GM12874 (cell line): Measurements from ENCODE around the gene KLRB1.

Experiments used
- TF ChIP-seq, protein P1 (sequence below): IDR thresholded peaks from 2 replicates; pipeline ENCODE4 v1.5.1; 2011; ENCODE audit warnings: low read depth, mild to moderate bottlenecking, control low read depth, low read length, moderate library complexity; ENCODE audit not compliant: insufficient read depth

KLRB1 gene

DNA sequence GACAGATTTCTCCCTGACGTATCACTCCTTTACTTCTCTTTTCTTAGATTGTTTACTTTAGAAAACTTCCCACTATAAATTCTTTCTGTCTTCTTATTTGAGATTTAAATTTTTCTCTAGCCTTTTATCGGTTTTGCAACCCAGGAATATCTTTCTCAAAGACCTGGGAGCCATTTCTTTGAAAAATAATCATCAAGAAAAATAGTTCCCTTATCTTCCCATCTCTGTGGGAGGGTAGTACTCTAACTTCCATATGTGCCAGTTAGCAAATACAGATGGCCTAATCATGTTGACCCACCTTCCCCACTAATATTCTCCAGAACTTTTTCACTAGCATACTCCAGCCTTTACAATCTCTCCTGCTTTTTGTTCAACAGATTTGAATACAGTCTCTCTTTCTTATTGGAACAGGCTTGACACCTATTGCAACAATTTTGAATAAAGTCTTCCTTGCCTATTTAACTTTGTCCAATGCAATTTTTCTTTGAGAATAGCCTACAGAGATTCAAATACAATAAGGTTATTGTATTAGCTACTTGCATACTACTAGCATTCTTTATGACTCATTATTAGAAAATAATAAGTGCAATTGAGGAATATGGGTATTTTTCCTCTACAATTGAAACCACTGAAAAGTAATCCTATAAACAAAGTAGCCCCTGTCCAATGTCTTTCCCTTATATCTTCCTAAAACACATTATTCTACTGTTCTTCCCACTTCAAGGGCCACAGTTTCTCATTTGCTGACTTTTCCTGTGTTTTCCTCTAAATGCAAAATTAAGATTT is 27.4 kb upstream of the KLRB1 start:
- TF ChIP-seq, protein P1, sequence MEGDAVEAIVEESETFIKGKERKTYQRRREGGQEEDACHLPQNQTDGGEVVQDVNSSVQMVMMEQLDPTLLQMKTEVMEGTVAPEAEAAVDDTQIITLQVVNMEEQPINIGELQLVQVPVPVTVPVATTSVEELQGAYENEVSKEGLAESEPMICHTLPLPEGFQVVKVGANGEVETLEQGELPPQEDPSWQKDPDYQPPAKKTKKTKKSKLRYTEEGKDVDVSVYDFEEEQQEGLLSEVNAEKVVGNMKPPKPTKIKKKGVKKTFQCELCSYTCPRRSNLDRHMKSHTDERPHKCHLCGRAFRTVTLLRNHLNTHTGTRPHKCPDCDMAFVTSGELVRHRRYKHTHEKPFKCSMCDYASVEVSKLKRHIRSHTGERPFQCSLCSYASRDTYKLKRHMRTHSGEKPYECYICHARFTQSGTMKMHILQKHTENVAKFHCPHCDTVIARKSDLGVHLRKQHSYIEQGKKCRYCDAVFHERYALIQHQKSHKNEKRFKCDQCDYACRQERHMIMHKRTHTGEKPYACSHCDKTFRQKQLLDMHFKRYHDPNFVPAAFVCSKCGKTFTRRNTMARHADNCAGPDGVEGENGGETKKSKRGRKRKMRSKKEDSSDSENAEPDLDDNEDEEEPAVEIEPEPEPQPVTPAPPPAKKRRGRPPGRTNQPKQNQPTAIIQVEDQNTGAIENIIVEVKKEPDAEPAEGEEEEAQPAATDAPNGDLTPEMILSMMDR: no peak

DNA sequence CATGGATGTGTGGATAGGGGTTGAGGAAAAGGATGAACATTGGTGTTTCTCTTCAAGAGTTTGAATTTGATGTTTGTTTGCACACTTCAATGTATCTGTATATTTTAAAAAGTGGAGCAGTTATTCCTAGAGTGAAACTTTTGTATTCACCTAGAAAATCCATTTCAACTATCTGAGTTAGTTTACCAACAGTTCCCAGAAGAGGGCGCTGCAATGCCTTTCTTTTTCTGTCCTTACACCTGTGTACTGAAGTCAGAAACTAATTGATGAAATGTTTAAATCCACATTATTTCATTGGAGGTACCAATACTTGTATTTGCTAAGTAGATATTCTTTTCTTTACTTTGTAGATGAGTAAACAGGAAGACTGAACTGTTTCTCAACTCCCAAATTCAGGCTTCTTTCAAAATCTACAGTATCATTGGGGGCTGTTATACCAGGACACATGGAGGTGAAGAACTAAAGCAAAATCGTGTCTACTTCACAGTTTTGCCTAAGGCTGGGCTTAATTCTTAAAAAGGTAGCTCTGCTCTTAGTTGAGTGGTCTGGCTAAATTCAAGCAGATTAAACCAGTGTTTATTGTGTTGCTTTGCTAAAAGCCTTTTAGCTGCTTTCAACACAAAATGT is 26.6 kb upstream of the KLRB1 start:
- TF ChIP-seq, protein P1: peak; percentile 49; the same call in 1 of the 2 replicates

DNA sequence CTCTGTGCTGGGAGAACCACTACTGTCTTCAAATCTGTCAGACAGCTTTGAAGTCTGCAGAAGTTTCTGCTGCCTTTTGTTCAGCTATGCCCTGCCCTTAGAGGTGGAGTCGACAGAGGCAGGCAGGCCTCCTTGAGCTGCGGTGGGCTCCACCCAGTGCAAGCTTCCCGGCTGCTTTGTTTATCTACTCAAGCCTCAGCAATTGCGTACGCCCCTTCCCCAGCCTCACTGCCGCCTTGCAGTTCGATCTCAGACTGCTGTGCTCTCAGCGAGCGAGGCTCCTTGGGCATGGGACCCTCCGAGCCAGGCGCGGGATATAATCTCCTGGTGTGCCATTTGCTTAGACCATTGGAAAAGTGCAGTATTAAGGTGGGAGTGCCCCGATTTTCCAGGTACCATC is 25.1 kb upstream of the KLRB1 start:
- TF ChIP-seq, protein P1: no peak

DNA sequence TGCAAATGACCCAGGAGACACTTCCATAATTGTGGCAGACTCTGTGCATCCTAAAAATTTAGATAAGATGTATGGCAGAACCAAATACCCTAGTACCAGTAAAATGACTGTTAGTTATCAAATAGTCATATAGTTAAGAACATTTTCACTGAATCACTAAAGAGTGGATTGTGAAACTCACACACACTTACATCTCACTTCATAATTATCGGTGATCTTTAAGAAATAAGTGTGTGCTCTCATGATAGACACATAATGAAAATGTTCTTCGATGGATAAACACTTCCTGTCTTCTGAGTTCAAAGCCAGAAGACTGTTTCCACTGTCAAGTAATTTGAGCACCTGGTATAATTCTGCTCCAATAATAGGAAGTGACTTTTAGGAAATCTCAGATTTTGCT is 19.1 kb upstream of the KLRB1 start:
- TF ChIP-seq, protein P1: no peak

DNA sequence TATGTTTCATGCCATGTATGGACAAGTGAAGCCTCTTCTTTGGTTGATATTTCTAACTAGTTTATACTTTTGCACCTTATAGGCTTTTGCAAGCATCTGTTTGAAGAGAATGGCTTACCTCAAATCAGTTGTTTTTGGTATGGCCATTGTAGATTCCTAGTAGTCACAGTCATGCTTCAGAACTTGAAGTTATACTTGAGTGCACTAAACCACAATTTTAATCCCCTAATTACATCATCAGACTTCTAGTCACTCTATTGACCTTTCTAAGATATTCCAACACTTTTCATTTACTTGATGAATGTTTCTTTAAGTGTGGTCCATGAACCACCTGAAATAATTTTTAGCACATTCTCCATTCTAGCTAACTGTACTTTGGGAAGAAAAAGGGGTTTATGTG is 18.6 kb upstream of the KLRB1 start:
- TF ChIP-seq, protein P1: no peak

DNA sequence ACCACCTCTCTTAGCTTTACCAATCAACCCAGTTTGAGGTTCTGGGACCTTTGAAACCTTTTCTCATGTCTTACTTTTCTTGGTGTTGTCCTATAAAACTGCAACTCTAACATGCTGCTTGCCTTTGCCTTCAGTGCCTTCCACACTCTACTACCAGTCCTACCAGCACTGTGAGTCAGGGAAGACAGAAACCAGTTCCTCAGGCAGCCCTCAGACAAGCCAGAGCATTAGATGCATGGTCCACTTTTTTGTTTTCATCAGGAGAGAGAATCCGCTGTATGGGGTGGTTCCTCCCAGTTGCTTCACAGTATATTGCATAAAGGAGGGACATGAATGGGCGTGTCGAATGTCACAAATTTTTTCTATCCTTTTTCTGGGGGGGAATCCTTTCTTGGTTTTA is 17.3 kb upstream of the KLRB1 start:
- TF ChIP-seq, protein P1: no peak

DNA sequence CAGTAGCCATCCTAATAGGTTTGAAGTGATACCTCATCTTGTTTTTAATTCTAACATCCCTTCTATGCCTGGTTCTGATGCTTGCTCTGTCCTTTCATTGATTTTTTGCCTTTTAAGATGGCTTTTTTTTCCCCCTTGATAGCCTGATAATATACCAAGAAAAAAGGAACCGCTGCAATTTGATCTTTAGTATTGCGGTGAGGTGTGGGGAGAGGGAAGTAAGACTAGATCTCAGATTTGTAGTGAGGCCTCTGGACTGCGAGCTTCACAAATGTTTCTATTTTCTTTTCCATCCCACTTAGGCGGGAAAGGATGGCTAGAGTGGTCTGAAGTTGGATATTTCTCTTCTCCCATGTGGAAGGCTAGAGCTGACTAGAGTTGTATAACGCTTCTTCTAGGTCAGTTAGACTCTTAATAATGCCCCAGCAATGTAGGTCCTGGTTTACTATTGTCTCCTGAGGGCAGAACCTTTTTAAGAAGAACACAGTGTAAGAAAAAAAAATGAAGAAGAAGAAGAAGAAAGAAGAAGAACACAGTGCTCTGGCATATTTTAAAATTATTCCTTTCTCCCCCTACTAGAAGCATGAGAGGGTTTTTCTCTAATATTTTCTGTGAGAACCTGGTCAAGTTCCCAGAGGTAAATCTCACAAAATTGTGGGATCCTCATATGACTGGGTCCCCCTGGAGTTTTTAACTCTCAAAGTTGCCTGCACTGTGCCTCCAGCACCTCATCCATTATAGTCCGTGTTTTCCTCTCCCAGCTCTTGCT is 11.9 kb upstream of the KLRB1 start:
- TF ChIP-seq, protein P1: no peak
